ENCODE data around the gene CD302.
"Not testable (repeated sequence)": the region's sequence is repeated elsewhere in the genome, so short reads cannot be mapped to it uniquely, and the experiment has no call there.

The CD302 gene

GRCh38 chr2:159758239-159758638 is 39.8 kb downstream of the CD302 start:
- in situ Hi-C loops (cut with HindIII; ENCODE audit: low pct_unique_long_range_greater_than_20kb, low sequenced_read_pairs): no loop called here
- no peak for DNase-seq (ENCODE audit: low read depth in 1 of 2, low spot score in 1 of 2)
- TF ChIP-seq JUND (IDR thresholded peaks at IDR 0.05; ENCODE audit: low read depth): no peak

GRCh38 chr2:159755788-159756187 is 42.2 kb downstream of the CD302 start:
- no peak for TF ChIP-seq JUND (IDR thresholded peaks at IDR 0.05; ENCODE audit: low read depth)
- DNase-seq (ENCODE audit: low read depth in 1 of 2, low spot score in 1 of 2): peak in 1 of 2 experiments; percentile 30
- in situ Hi-C loops (cut with HindIII; ENCODE audit: low pct_unique_long_range_greater_than_20kb, low sequenced_read_pairs): no loop called here

- in situ Hi-C loops (cut with HindIII; ENCODE audit: low pct_unique_long_range_greater_than_20kb, low sequenced_read_pairs): no loop called here
- DNase-seq (ENCODE audit: low read depth in 1 of 2, low spot score in 1 of 2): no peak
- no peak for TF ChIP-seq JUND (IDR thresholded peaks at IDR 0.05; ENCODE audit: low read depth)
These were observed 43.0 kb downstream of the CD302 start for GRCh38 chr2:159755014-159755413.

GRCh38 chr2:159753797-159754196 is 44.2 kb downstream of the CD302 start:
- TF ChIP-seq JUND (IDR thresholded peaks at IDR 0.05; ENCODE audit: low read depth): no peak
- in situ Hi-C loops (cut with HindIII; ENCODE audit: low pct_unique_long_range_greater_than_20kb, low sequenced_read_pairs): no loop called here
- no peak for DNase-seq (ENCODE audit: low read depth in 1 of 2, low spot score in 1 of 2)

- TF ChIP-seq JUND (IDR thresholded peaks at IDR 0.05; ENCODE audit: low read depth): no peak
- no peak for DNase-seq (ENCODE audit: low read depth in 1 of 2, low spot score in 1 of 2)
- in situ Hi-C loops (cut with HindIII; ENCODE audit: low pct_unique_long_range_greater_than_20kb, low sequenced_read_pairs): no loop called here
These were observed 47.1 kb downstream of the CD302 start for GRCh38 chr2:159750873-159751272.

- in situ Hi-C loops (cut with HindIII; ENCODE audit: low pct_unique_long_range_greater_than_20kb, low sequenced_read_pairs): no loop called here
- TF ChIP-seq JUND (IDR thresholded peaks at IDR 0.05; ENCODE audit: low read depth): no peak
- DNase-seq (ENCODE audit: low read depth in 1 of 2, low spot score in 1 of 2): no peak
These were observed 49.9 kb downstream of the CD302 start for GRCh38 chr2:159748089-159748488.

GRCh38 chr2:159745237-159745636 is 52.8 kb downstream of the CD302 start:
- DNase-seq (ENCODE audit: low read depth in 1 of 2, low spot score in 1 of 2); in situ Hi-C loops (cut with HindIII; ENCODE audit: low pct_unique_long_range_greater_than_20kb, low sequenced_read_pairs): not testable (repeated sequence)

- no peak for DNase-seq (ENCODE audit: low read depth in 1 of 2, low spot score in 1 of 2)
- in situ Hi-C loops (cut with HindIII; ENCODE audit: low pct_unique_long_range_greater_than_20kb, low sequenced_read_pairs): no loop called here
- no peak for TF ChIP-seq JUND (IDR thresholded peaks at IDR 0.05; ENCODE audit: low read depth)
These were observed 53.6 kb downstream of the CD302 start for GRCh38 chr2:159744363-159744762.

- in situ Hi-C loops (cut with HindIII; ENCODE audit: low pct_unique_long_range_greater_than_20kb, low sequenced_read_pairs): no loop called here
- no peak for DNase-seq (ENCODE audit: low read depth in 1 of 2, low spot score in 1 of 2)
- no peak for TF ChIP-seq JUND (IDR thresholded peaks at IDR 0.05; ENCODE audit: low read depth)
These were observed 55.2 kb downstream of the CD302 start for GRCh38 chr2:159742846-159743245.

GRCh38 chr2:159738509-159739390 is 59.3 kb downstream of the CD302 start:
- no peak for TF ChIP-seq JUND (IDR thresholded peaks at IDR 0.05; ENCODE audit: low read depth)
- in situ Hi-C loops (cut with HindIII; ENCODE audit: low pct_unique_long_range_greater_than_20kb, low sequenced_read_pairs): no loop called here
- DNase-seq (ENCODE audit: low read depth in 1 of 2, low spot score in 1 of 2): no peak

GRCh38 chr2:159737917-159738296 is 60.1 kb downstream of the CD302 start:
- DNase-seq (ENCODE audit: low read depth in 1 of 2, low spot score in 1 of 2): no peak
- no peak for TF ChIP-seq JUND (IDR thresholded peaks at IDR 0.05; ENCODE audit: low read depth)
- in situ Hi-C loops (cut with HindIII; ENCODE audit: low pct_unique_long_range_greater_than_20kb, low sequenced_read_pairs): no loop called here

GRCh38 chr2:159737292-159737916 is 60.6 kb downstream of the CD302 start:
- in situ Hi-C loops (cut with HindIII; ENCODE audit: low pct_unique_long_range_greater_than_20kb, low sequenced_read_pairs): no loop called here
- no peak for TF ChIP-seq JUND (IDR thresholded peaks at IDR 0.05; ENCODE audit: low read depth)
- no peak for DNase-seq (ENCODE audit: low read depth in 1 of 2, low spot score in 1 of 2)

GRCh38 chr2:159736048-159736447 is 62.0 kb downstream of the CD302 start:
- no peak for TF ChIP-seq JUND (IDR thresholded peaks at IDR 0.05; ENCODE audit: low read depth)
- DNase-seq (ENCODE audit: low read depth in 1 of 2, low spot score in 1 of 2): no peak
- in situ Hi-C loops (cut with HindIII; ENCODE audit: low pct_unique_long_range_greater_than_20kb, low sequenced_read_pairs): no loop called here
